T-helper 2 cell treated with Interferon-gamma antibody and Interleukin-4, amounts not matched to agents 100 ng/mL and 5 ng/mL, for 36 hours (primary cell): ENCODE results near the gene NFKBIL1. TPM values are rescaled to one million over a fixed set of nuclear protein-coding genes. Genes with fewer than 3 reads are reported as not detected.

Experiments used
- intact Hi-C: fragments of 100-400 bp; cut with micrococcal nuclease; formaldehyde crosslinking; loops from one replicate; pipeline ENCODE4 v1.15.1; 2023
- total RNA-seq: library from RNA; stranded (reverse); gene quantifications from 2 replicates; pipeline ENCODE4 v1.2.3, GENCODE V29; 2022

NFKBIL1 gene
- total RNA-seq, 1 donor from 2014 or later = 16.3 TPM

DNA sequence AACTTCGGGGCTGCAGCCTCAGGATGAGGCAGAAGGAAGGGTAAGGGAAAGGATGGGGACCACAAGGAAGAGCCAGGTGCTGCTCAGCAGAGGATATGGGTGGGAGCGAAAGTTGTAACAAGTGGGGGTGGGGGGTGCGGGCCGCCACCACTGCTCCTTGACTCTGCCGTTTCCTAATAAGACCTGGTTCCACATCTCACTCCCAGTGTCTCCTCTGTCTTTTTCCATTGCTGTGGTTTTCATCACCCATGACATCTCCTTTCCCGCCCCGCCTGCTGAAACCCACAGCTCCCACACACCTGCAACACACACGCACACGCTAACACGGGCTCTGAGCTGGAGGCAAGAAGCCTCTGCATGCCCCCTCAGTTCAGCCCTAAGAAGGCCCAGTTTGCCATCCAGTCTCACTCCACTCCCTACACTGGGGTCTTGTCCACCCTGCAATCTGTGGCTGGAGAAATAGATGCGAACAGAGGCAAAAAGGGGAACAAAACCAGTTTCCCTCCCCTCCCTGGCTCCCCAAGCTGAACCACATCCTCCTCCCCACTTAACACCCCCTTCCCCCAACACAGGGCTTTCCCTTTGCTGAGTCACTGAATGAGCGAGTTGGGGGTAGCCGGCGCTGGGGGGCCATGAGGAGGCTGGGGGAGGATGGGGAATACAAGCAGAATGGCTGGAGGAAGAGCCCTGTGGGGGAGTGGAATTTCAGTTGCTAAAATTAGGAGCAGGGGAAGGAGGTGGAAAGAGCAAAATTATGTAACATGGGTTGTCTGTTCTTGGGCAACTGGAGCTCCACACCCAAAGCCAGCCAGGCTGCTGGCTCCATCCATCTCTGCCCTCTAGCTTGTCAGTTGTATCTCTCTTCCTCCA, 11.5 kb downstream of the NFKBIL1 start:
- intact Hi-C loops = loop anchor here (2.0 kb wide), 1 partner anchor 16 kb away; the partner anchor contains the start of gene TNF

DNA sequence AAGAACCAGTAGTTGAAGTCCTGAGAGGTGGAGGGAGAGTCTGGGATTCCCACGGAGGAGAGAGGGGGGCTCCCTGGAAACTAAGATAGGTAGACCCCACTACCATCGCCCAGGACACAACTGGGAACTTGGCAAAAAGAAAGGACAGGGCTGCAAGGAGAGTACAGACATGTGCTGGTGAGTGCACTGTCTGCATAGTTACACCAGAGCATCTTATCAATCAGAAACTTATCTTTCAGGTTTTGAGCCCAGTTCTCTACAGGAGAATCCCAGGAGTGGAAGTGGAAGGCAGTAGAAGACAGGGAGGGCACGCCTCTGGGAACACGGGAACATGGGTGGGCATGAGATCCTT, 12.2 kb downstream of the NFKBIL1 start:
- intact Hi-C loops = loop anchor here (2.0 kb wide), 1 partner anchor 15 kb away; the partner anchor contains the start of gene TNF

DNA sequence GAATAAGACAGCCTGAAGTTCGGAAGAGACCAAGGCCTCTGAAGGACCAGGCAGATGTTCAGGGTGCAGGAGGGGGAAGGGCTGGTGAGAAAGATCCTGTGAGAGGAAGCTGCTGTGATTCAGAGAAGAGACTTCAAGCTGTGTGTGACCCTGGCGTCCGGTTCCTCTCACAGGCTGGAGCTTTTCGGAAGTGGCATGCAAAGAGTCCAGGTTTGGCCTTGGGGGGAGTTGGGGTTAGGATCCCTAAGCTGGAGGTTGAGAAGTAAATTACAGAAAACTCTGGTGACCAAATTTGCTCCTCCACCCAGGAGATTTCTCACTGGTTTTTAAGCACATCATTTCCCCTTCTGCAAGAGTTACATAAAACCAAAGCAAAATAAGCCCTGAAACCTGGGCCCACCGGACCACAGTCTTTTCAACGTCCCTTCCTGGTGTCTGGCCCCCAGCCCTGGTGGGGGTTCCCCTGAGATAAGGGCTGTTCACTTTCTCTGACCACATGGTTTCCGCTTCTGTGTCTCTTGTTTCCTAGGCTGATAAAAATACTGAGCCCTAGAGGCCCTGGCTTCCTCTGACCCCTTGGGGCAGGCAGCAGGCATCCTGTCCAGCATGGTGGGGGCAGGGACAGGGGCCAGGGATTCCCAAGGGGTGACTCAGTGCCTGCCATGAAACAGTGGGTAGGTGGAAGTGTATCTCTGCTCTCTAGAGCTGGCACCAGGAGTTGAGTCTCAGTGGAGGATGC, 12.7 kb downstream of the NFKBIL1 start:
- intact Hi-C loops = loop anchor here (1.0 to 2.0 kb wide), 2 partner anchors 8 to 15 kb away; partner anchors contain the start of gene TNF

DNA sequence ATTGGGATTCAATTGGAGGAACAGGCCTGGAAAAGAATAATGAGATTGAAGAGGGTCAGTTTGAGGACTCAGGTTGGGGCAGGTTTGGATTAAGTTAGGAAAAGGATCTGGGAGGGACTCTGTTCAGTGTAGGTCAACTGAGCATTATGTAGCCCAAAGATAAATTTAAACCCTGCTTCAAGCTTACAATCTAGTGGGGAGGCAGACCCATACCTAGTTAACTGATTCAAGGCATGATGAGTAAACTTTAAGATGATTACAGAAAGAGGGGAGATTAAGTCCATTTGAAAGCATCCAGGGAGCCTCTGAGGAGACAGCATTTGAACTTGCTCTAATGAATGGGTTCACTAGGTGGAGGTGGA, 13.3 kb downstream of the NFKBIL1 start:
- intact Hi-C loops = loop anchor here (1.0 kb wide), 1 partner anchor 8 kb away; no protein-coding TSS in a partner anchor

DNA sequence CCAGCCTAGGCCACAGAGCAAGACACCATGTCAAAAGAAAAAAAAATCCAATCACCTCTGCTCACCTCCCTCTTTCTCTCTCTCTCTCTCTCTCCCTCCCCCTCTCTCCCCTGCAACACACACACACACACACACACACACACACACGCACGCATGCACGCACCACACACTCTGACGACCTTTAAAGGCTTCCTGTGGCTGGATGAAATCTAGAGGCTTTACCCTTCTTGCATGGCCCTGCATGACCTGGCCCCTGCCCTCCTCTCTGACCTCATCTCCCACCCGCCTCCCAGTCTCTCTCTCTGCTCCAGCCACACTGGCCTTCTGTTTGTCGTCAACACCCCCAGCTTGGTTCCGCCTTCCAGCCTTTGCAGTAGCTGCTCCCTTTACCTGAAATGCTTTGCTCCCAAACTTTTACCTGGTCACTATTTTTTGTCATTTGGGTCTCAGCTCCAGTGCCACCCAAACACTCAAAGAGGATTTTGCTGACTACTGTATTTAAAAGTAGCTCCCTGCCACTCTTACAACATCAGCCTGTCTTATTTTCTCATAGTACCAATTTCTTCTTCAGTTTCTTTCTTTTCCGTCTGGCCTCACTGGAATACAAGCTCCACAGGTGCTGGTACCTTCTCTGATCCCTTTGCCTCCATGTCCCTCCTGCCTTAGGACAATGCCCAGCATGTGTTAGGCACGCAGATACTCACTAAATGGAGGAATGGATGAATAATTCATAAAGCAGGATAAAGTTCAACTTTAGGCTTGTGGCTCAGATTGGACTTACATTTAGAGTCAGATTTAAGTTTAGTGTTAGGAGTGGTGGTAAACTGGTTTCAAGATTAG, 20.3 kb downstream of the NFKBIL1 start:
- intact Hi-C loops = loop anchor here (1.0 to 2.0 kb wide), 3 partner anchors 7 to 21 kb away; partner anchors contain the start of genes ATP6V1G2, LTB and NFKBIL1

DNA sequence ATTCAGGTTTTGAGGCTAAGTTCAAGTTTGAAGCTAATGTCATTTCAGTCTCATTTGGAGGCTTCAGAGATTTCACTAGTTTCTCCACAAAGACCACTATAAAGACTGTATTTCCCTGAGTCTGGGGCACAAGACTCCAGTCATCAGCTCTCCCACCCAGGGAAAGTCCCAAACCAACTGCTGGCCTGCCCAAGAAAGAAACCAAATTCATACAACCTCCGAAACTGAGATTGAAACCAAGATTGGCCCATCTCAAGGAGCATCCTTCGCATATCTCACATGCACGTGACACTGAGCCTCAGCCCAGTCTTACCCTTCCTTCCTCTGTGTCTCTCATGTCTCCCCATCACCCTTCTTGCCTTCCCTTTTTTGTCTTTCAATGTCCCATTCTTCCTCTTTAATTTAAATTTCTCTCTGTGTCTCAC, 21.1 kb downstream of the NFKBIL1 start:
- intact Hi-C loops = loop anchor here (1.0 to 2.0 kb wide), 3 partner anchors 8 to 22 kb away; partner anchors contain the start of genes ATP6V1G2, LTB and NFKBIL1

DNA sequence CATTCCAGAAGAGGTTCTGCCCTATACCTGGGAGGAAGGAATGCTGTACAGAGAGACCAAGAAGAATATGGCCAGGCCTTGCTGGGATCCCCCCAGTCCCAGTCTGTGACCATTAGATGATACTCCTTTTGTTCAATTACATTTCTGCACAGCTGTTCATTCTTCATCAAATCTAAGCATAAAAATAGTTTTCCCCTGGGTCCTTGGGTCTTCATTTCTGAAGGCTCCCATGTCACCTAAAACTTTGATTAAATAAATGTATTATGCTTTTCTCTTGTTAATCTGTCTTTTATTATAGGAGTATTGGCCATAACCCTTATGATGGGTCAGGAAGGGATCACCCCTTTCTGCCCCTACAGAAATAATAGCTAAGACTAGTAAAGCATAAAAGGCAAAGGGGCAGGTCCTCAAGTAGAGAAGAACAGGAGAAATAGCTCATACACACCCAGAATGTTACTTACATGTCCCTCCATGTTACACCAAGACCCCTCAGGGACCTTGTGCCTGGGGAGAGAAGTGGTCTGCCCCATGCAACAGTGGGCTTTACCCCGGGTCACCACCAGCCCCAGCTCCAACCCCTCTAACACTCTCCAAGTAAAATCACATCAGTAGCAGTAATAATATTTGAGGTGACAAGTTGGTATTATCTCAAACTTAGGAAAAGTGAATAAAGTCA, 22.6 kb downstream of the NFKBIL1 start:
- intact Hi-C loops = loop anchor here (2.0 kb wide), 2 partner anchors 13 to 23 kb away; partner anchors contain the start of genes ATP6V1G2, LTB and NFKBIL1

DNA sequence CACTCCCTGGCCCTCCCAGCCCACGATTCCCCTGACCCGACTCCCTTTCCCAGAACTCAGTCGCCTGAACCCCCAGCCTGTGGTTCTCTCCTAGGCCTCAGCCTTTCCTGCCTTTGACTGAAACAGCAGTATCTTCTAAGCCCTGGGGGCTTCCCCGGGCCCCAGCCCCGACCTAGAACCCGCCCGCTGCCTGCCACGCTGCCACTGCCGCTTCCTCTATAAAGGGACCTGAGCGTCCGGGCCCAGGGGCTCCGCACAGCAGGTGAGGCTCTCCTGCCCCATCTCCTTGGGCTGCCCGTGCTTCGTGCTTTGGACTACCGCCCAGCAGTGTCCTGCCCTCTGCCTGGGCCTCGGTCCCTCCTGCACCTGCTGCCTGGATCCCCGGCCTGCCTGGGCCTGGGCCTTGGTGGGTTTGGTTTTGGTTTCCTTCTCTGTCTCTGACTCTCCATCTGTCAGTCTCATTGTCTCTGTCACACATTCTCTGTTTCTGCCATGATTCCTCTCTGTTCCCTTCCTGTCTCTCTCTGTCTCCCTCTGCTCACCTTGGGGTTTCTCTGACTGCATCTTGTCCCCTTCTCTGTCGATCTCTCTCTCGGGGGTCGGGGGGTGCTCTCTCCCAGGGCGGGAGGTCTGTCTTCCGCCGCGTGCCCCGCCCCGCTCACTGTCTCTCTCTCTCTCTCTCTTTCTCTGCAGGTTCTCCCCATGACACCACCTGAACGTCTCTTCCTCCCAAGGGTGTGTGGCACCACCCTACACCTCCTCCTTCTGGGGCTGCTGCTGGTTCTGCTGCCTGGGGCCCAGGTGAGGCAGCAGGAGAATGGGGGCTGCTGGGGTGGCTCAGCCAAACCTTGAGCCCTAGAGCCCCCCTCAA, 24.9 kb downstream of the NFKBIL1 start, which contains the start of gene LTA:
Gene LTA (plus strand): TSS at position 249 of the 871 bp plus-strand sequence. CDS start 454 bp downstream, at position 703.
- intact Hi-C loops = no loop called here

DNA sequence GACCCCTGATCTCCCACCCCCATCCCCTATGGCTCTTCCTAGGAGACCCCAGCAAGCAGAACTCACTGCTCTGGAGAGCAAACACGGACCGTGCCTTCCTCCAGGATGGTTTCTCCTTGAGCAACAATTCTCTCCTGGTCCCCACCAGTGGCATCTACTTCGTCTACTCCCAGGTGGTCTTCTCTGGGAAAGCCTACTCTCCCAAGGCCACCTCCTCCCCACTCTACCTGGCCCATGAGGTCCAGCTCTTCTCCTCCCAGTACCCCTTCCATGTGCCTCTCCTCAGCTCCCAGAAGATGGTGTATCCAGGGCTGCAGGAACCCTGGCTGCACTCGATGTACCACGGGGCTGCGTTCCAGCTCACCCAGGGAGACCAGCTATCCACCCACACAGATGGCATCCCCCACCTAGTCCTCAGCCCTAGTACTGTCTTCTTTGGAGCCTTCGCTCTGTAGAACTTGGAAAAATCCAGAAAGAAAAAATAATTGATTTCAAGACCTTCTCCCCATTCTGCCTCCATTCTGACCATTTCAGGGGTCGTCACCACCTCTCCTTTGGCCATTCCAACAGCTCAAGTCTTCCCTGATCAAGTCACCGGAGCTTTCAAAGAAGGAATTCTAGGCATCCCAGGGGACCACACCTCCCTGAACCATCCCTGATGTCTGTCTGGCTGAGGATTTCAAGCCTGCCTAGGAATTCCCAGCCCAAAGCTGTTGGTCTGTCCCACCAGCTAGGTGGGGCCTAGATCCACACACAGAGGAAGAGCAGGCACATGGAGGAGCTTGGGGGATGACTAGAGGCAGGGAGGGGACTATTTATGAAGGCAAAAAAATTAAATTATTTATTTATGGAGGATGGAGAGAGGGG, 26.1 kb downstream of the NFKBIL1 start:
- intact Hi-C loops = loop anchor here (2.0 kb wide), 1 partner anchor 15 kb away; no protein-coding TSS in a partner anchor

DNA sequence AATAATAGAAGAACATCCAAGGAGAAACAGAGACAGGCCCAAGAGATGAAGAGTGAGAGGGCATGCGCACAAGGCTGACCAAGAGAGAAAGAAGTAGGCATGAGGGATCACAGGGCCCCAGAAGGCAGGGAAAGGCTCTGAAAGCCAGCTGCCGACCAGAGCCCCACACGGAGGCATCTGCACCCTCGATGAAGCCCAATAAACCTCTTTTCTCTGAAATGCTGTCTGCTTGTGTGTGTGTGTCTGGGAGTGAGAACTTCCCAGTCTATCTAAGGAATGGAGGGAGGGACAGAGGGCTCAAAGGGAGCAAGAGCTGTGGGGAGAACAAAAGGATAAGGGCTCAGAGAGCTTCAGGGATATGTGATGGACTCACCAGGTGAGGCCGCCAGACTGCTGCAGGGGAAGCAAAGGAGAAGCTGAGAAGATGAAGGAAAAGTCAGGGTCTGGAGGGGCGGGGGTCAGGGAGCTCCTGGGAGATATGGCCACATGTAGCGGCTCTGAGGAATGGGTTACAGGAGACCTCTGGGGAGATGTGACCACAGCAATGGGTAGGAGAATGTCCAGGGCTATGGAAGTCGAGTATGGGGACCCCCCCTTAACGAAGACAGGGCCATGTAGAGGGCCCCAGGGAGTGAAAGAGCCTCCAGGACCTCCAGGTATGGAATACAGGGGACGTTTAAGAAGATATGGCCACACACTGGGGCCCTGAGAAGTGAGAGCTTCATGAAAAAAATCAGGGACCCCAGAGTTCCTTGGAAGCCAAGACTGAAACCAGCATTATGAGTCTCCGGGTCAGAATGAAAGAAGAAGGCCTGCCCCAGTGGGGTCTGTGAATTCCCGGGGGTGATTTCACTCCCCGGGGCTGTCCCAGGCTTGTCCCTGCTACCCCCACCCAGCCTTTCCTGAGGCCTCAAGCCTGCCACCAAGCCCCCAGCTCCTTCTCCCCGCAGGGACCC, 27.0 kb downstream of the NFKBIL1 start:
- intact Hi-C loops = loop anchor here (2.0 kb wide), 1 partner anchor 16 kb away; no protein-coding TSS in a partner anchor

DNA sequence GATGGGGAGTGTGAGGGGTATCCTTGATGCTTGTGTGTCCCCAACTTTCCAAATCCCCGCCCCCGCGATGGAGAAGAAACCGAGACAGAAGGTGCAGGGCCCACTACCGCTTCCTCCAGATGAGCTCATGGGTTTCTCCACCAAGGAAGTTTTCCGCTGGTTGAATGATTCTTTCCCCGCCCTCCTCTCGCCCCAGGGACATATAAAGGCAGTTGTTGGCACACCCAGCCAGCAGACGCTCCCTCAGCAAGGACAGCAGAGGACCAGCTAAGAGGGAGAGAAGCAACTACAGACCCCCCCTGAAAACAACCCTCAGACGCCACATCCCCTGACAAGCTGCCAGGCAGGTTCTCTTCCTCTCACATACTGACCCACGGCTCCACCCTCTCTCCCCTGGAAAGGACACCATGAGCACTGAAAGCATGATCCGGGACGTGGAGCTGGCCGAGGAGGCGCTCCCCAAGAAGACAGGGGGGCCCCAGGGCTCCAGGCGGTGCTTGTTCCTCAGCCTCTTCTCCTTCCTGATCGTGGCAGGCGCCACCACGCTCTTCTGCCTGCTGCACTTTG, 28.0 kb downstream of the NFKBIL1 start, which contains the start of gene TNF:
Gene TNF (plus strand): TSS at position 231 of the 567 bp plus-strand sequence. CDS start 177 bp downstream, at position 408.
- intact Hi-C loops = loop anchor here (2.0 kb wide), 1 partner anchor 17 kb away; no protein-coding TSS in a partner anchor

DNA sequence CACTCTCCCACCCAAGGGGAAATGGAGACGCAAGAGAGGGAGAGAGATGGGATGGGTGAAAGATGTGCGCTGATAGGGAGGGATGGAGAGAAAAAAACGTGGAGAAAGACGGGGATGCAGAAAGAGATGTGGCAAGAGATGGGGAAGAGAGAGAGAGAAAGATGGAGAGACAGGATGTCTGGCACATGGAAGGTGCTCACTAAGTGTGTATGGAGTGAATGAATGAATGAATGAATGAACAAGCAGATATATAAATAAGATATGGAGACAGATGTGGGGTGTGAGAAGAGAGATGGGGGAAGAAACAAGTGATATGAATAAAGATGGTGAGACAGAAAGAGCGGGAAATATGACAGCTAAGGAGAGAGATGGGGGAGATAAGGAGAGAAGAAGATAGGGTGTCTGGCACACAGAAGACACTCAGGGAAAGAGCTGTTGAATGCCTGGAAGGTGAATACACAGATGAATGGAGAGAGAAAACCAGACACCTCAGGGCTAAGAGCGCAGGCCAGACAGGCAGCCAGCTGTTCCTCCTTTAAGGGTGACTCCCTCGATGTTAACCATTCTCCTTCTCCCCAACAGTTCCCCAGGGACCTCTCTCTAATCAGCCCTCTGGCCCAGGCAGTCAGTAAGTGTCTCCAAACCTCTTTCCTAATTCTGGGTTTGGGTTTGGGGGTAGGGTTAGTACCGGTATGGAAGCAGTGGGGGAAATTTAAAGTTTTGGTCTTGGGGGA, 28.7 kb downstream of the NFKBIL1 start:
- intact Hi-C loops = loop anchor here (2.0 kb wide), 1 partner anchor 17 kb away; no protein-coding TSS in a partner anchor

DNA sequence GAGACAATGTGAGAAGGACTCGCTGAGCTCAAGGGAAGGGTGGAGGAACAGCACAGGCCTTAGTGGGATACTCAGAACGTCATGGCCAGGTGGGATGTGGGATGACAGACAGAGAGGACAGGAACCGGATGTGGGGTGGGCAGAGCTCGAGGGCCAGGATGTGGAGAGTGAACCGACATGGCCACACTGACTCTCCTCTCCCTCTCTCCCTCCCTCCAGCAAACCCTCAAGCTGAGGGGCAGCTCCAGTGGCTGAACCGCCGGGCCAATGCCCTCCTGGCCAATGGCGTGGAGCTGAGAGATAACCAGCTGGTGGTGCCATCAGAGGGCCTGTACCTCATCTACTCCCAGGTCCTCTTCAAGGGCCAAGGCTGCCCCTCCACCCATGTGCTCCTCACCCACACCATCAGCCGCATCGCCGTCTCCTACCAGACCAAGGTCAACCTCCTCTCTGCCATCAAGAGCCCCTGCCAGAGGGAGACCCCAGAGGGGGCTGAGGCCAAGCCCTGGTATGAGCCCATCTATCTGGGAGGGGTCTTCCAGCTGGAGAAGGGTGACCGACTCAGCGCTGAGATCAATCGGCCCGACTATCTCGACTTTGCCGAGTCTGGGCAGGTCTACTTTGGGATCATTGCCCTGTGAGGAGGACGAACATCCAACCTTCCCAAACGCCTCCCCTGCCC, 29.6 kb downstream of the NFKBIL1 start:
- intact Hi-C loops = no loop called here

DNA sequence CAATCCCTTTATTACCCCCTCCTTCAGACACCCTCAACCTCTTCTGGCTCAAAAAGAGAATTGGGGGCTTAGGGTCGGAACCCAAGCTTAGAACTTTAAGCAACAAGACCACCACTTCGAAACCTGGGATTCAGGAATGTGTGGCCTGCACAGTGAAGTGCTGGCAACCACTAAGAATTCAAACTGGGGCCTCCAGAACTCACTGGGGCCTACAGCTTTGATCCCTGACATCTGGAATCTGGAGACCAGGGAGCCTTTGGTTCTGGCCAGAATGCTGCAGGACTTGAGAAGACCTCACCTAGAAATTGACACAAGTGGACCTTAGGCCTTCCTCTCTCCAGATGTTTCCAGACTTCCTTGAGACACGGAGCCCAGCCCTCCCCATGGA, 30.2 kb downstream of the NFKBIL1 start:
- intact Hi-C loops = no loop called here
